HUES64 (cell line): ENCODE measurements around the gene EEPD1.

Experiments used
- H3K27ac ChIP-seq: 2 replicates; pipeline ENCODE4 v1.7.0; 2013; ENCODE audit warnings: low read depth, low read length, inconsistent platforms
- H3K27me3 ChIP-seq: 2 replicates; pipeline ENCODE4 v1.6.1; 2013; ENCODE audit warnings: mild to moderate bottlenecking, low read length; ENCODE audit not compliant: insufficient read depth
- H3K36me3 ChIP-seq: 2 replicates; pipeline ENCODE4 v1.6.1; 2013; ENCODE audit warnings: mild to moderate bottlenecking, low read length; ENCODE audit not compliant: insufficient read depth
- H3K4me1 ChIP-seq: 2 replicates; pipeline ENCODE4 v1.6.1; 2013; ENCODE audit warnings: mild to moderate bottlenecking, low read length, moderate library complexity; ENCODE audit not compliant: insufficient read depth
- H3K4me3 ChIP-seq: 2 replicates; pipeline ENCODE4 v1.5.1; 2013; ENCODE audit warnings: mild to moderate bottlenecking, low read length, moderate library complexity
- H3K9ac ChIP-seq: 2 replicates; pipeline ENCODE4 v1.6.1; 2013; ENCODE audit warnings: mild to moderate bottlenecking, low read depth, low read length
- H3K9me3 ChIP-seq: 2 replicates; pipeline ENCODE4 v1.6.1; 2013; ENCODE audit warnings: low read depth, low read length; ENCODE audit not compliant: insufficient read depth
- WGBS: fragments of 150-250, 120-280 bp; methylation state at CpG from one replicate; pipeline ENCODE4 v1.1.7; 2013; ENCODE audit warnings: missing lambda C conversion rate; 5-methylcytosine and 5-hydroxymethylcytosine counted together

EEPD1 gene

DNA sequence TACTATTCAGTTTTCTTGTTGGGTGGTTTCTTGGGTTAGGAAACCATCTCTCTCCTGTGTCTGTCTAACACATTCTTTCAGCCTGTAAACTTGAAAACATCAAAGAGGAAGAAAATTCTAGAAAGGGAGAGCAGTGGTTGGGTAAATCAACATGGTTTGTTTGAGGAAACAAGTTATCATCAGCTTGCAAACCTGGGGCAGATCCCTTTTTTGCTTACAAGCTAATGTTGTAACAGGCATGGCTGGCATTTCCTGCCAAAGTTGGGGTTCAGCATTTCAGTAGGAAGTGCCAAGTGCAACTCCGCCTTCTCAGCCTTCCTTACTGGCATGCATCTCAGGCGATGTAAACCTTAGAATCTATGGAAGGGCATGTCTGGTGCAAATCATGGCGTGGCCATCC is 112.6 kb downstream of the EEPD1 start:
- H3K9ac ChIP-seq = no peak overlapping the region
- H3K27me3 ChIP-seq = no peaks in the 10 kb centered on the region
- H3K27ac ChIP-seq = no peak overlapping the region
- no peaks in the 10 kb centered on the region; the same call in 1 of the 2 replicates for H3K4me1 ChIP-seq
- no peaks in the 10 kb centered on the region for H3K36me3 ChIP-seq
- no peak overlapping the region for H3K4me3 ChIP-seq
- 92% methylated on average over 3 of the region's 3 CpGs for WGBS
- H3K9me3 ChIP-seq = no peaks in the 10 kb centered on the region

DNA sequence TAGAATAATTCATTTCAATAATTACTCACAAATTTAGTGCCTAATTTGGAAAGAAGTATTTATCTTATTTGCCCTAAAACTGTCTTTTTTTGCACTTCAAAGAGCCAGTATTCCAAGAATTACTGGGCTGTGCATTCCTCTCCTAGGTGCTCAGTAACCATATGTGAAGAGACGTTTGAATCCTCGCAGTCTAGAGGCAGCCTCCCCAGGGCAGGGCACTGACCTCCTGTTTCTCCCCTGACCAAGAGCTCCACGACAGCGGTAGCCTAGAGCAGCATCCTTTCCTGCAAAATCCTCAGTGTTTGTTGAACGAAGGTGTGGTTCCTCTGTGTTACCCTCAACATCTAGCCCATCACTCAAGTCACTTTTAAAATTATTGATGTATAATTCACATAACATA is 113.1 kb downstream of the EEPD1 start:
- WGBS = 77% methylated on average over 5 of the region's 5 CpGs
- no peaks in the 10 kb centered on the region for H3K36me3 ChIP-seq
- H3K4me3 ChIP-seq = no peak overlapping the region
- H3K9ac ChIP-seq = no peak overlapping the region
- no peak overlapping the region for H3K27ac ChIP-seq
- no peaks in the 10 kb centered on the region; the same call in 1 of the 2 replicates for H3K4me1 ChIP-seq
- no peaks in the 10 kb centered on the region for H3K9me3 ChIP-seq
- no peaks in the 10 kb centered on the region for H3K27me3 ChIP-seq

DNA sequence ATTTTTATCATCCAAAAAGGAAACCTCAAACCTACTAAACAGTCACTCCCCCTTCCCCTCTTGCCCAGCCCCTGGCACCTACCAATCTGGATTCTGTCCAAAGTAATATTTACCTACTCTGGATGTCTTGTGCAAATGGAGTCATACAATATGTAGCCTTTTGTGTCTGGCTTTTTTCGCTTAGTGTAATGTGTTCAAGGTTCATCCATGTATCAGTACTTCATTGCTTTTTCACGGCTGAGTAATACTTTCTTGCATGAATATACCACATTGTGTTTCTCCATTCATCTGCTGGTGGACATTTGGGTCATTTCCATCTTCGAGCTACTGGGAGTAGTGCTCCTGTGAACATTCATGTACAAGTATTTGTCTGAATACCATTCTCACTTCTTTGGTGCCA is 113.6 kb downstream of the EEPD1 start:
- Histone ChIP-seq H3K9ac (no peak overlapping the region), H3K4me3 (no peak overlapping the region), H3K36me3 (no peaks in the 10 kb centered on the region), H3K4me1 (no peaks in the 10 kb centered on the region; the same call in 1 of the 2 replicates), H3K27ac (no peak overlapping the region), H3K9me3 (no peaks in the 10 kb centered on the region), H3K27me3 (no peaks in the 10 kb centered on the region)
- WGBS = 93% methylated on average over 3 of the region's 3 CpGs

DNA sequence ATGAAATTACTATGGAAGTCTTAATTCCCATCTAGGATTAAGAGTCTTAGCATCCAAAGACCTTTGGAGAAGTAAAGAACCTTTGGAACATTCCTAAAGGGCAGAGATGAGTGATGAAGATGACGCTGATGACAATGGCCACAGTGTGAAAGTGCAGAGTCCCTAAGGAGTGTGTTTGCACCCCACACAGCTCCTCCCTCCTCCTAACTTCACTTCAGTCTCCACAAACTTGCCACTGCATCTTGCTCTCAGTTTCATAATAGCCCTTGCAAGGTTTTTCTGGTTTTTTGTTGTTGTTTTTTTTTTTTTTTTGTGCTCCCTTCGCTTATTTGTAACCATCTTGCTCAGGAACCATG is 119.1 kb downstream of the EEPD1 start:
- no peak overlapping the region for H3K9ac ChIP-seq
- H3K4me1 ChIP-seq = peaks cover 16% of the 10 kb centered on the region
- H3K27ac ChIP-seq = no peak overlapping the region
- 79% methylated on average over 2 of the region's 2 CpGs for WGBS
- no peaks in the 10 kb centered on the region for H3K9me3 ChIP-seq
- no peak overlapping the region for H3K4me3 ChIP-seq
- H3K27me3 ChIP-seq = no peaks in the 10 kb centered on the region
- H3K36me3 ChIP-seq = no peaks in the 10 kb centered on the region

DNA sequence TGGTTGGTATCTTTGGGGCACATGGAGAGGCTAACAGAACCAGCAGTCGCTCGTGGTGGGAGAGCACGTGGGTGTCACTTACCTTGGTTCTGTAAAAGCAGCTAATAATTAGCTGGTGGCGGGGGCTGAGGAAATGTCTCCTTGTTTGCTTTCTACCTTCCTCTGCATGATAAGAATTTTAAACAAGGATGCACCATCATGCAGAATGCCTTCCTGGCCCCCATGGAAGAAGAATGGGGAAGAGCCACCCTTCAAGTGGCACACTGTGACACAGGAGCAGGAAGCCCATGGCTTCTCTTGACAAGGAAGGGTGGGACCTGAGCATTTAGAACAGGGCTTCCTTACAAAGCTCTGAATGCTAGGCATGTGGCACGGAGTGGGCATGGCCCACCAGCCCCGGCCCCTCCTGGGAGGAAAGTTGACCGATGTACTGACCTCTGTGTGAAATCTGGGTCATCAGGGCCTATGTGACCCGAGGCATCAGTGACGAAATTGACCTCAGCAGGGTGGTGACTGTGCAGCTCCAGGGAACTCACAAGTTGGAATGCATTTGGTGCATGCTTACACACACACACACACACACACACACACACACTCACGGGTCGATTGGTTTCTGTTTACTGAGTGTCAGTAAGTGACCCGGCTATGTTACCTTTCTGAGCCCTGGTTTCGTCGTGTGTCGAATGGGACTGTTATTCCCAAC is 119.7 kb downstream of the EEPD1 start:
- WGBS = 88% methylated on average over 15 of the region's 15 CpGs
- no peaks in the 10 kb centered on the region for H3K27me3 ChIP-seq
- H3K4me1 ChIP-seq = peaks cover 21% of the 10 kb centered on the region
- H3K9ac ChIP-seq = no peak overlapping the region
- no peaks in the 10 kb centered on the region for H3K36me3 ChIP-seq
- no peak overlapping the region for H3K4me3 ChIP-seq
- no peaks in the 10 kb centered on the region for H3K9me3 ChIP-seq
- no peak overlapping the region for H3K27ac ChIP-seq

DNA sequence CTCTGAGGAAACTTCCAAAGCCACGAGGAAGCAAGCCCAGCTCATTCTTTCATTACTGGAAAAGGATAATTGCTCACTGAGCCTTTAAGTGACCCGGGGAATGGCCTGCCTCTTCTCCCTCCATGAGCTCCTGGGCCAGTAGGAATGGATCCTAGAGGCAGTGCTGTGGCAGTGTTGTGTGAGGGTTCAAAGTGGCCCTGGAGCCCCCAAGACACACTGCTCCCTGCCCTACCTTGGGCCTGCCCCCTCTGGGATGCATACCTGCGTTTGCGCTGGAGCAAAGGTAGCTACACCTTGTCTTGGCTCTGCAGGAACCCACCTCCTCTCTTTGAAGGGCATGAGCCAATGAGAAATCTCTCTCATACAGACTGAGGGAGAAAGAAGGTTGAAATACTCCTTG is 120.8 kb downstream of the EEPD1 start:
- Histone ChIP-seq H3K27ac (no peak overlapping the region), H3K4me3 (no peak overlapping the region), H3K9ac (no peak overlapping the region), H3K9me3 (no peaks in the 10 kb centered on the region), H3K4me1 (peaks cover 32% of the 10 kb centered on the region), H3K36me3 (no peaks in the 10 kb centered on the region), H3K27me3 (no peaks in the 10 kb centered on the region)
- 67% methylated on average over 4 of the region's 4 CpGs for WGBS

DNA sequence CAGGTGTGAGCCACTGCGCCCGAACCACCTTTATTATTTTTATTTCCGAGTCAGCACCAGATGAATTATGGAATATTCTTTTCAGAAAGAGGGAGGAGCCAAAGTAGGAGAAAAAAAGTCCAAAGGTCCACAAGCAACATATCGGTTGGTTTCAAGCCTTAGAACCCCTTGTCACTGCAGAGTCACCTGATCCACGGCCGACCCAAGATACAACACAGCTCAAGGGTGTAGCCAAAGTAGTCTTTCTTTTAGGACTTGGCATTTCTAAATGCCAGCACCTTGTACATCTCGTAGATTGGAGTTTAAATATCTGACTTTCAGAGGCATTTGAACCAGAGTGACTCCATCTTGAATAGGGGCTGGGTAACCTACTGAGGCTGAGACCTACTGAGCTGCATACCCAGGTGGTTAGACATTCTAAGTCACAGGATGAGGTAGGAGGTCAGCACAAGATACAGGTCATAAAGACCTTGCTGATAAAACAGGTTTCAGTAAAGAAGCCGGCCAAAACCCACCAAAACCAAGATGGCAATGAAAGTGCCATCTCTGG is 122.8 kb downstream of the EEPD1 start:
- peaks cover 51% of the 10 kb centered on the region for H3K4me1 ChIP-seq
- no peak overlapping the region for H3K27ac ChIP-seq
- no peaks in the 10 kb centered on the region for H3K36me3 ChIP-seq
- no peaks in the 10 kb centered on the region for H3K27me3 ChIP-seq
- H3K9ac ChIP-seq = no peak overlapping the region
- H3K9me3 ChIP-seq = no peaks in the 10 kb centered on the region
- 92% methylated on average over 8 of the region's 8 CpGs for WGBS
- no peak overlapping the region for H3K4me3 ChIP-seq

DNA sequence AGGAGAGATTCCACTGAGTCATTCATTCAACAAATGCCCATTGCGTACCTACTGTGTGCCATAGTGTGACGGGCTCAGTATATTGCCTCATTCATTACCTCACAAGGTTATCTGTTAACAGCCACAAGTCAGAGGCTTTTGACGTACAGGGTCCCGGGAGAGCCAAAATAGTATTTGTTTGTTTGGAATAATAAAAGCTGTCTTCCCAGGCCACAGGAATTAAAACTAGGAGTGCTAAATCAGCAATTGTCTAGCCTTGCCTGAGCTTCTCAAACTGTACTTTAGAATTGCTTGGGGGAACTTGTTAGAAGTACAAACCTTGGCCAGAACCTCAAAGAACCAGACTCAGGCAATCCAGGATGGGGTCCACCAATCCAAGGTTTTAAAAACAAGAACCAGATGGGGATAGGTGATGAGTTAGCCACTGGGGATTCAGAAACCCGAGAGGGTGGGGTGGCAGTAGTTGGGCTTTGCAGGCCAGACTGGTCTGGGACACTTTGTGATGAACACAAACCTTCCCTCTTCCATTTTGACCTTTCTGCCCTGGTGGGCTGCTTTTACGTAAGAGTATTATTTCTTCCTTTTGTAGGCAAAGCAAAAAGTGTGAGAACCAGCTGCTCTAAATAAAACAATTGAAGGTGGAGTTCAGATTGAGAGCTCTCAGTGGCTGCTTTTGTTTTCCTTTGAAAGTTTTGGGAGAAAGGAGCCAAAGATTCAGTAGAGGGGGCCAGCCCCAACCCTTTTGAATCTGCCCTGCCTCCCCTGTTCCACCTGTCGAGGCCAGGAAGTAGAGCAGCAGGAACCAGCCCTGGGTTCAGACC is 123.6 kb downstream of the EEPD1 start:
- H3K9me3 ChIP-seq = no peaks in the 10 kb centered on the region
- H3K27ac ChIP-seq = peak overlapping the region; percentile 31; the same call in 1 of the 2 replicates
- H3K27me3 ChIP-seq = no peaks in the 10 kb centered on the region
- no peak overlapping the region for H3K9ac ChIP-seq
- H3K4me3 ChIP-seq = no peak overlapping the region
- peaks cover 59% of the 10 kb centered on the region for H3K4me1 ChIP-seq
- no peaks in the 10 kb centered on the region for H3K36me3 ChIP-seq
- WGBS = 79% methylated on average over 7 of the region's 7 CpGs

DNA sequence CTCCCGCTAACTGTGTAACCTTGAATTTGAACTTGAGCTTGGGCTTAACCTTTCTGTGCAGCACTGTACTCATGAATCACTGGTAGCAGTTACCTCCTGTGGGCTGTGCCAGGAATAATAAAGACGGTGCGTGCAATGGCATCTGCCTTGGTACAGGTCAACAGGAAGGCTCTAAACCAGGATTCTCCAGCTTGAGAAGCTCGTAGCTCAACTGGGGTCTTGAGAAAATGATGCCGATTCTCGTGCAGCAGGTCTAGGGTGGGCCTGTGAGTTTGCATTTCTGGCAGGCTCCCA is 124.1 kb downstream of the EEPD1 start:
- peaks cover 65% of the 10 kb centered on the region for H3K4me1 ChIP-seq
- WGBS = 82% methylated on average over 6 of the region's 6 CpGs
- no peak overlapping the region; the same call in 1 of the 2 replicates for H3K27ac ChIP-seq

DNA sequence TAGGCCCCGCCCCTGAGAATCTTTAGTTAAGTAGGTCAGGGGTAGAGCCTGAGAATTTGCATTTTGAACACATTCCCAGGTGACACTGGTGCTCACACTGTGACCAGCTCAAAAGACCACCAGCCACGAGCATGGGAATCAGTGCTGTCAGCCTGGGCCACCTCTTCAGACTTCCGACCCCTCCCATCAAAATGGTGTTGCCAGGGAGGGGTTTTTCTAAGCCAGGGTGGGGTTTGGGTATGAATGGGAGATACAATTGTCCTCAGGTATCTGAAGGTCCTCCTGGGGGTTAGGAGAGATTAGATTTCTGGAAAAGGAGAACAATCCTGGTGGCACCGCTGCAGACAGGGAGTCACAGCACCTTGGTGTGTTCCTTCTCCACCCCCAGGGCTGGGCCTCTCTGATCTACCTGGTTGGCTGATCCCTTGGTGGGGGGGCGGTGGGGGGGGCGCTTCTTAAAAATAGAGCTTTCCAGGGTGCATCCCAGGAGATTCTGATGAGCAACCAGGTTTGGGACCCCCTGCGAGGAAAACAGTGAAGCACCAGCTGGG is 125.1 kb downstream of the EEPD1 start:
- Histone ChIP-seq H3K27ac (peak overlapping the region; percentile 63; the same call in 1 of the 2 replicates), H3K4me1 (peaks cover 74% of the 10 kb centered on the region)

More for the DNA sequence above, 124.1 kb downstream of the EEPD1 start:
- no peak overlapping the region for H3K9ac ChIP-seq
- no peaks in the 10 kb centered on the region for H3K27me3 ChIP-seq
- H3K36me3 ChIP-seq = no peaks in the 10 kb centered on the region
- H3K9me3 ChIP-seq = no peaks in the 10 kb centered on the region
- H3K4me3 ChIP-seq = no peak overlapping the region

DNA sequence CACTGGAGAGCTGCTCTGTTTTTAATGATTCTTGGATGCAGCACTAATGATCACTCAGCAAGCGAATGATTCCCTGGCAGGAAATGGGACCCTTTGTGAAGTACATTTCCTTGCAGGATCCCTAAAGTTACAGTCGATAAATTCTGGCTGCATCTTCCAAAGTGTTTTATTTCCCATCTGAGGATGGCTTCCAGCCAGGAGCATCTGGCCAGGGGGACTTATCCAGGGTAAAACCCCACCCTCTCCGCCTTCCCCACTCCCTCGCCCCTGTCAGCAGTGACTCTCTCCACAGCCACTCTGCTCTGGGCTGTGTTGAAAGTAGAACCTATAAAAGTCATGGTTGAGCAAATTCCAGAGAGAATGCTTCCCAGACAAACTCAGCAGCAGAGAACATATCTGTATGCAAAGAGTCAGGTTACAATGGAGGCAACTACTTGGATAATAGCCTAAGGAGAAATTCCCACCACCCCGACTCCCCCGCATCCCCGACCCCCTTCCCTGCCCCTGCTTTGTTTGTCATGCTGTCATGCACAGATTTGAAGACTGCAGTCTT is 125.6 kb downstream of the EEPD1 start:
- Histone ChIP-seq H3K4me1 (peaks cover 80% of the 10 kb centered on the region), H3K9ac (no peak overlapping the region), H3K27ac (peak overlapping the region; percentile 63; the same call in 1 of the 2 replicates), H3K27me3 (no peaks in the 10 kb centered on the region), H3K9me3 (no peaks in the 10 kb centered on the region), H3K4me3 (no peak overlapping the region), H3K36me3 (no peaks in the 10 kb centered on the region)
- 46% methylated on average over 6 of the region's 7 CpGs for WGBS

More for the DNA sequence above, 125.1 kb downstream of the EEPD1 start:
- H3K9me3 ChIP-seq = no peaks in the 10 kb centered on the region
- no peaks in the 10 kb centered on the region for H3K36me3 ChIP-seq
- H3K27me3 ChIP-seq = no peaks in the 10 kb centered on the region
- H3K4me3 ChIP-seq = no peak overlapping the region
- no peak overlapping the region for H3K9ac ChIP-seq
- WGBS = 54% methylated on average over 7 of the region's 7 CpGs
